Panc1 (cell line): ENCODE data around the gene DNAAF5. TPM values are rescaled to one million over a fixed set of nuclear protein-coding genes. Genes with fewer than 3 reads are reported as not detected.

Experiments used
- ATAC-seq: fragments of 200-7000 bp; cut with Tn5 transposase; 2 replicates; pipeline ENCODE4 v1.9.1; 2020; ENCODE audit warnings: mild to moderate bottlenecking, moderate library complexity
- BruUV-seq: library from RNA; stranded (reverse); fragments of 400-500 nt; replicated peaks from 2 replicates; lab custom pipeline; 2021; lab: Mats Ljungman, UMichigan
- CTCF ChIA-PET: fragments of 300-600 bp; sonication (Branson Sonifier 250); formaldehyde crosslinking; loops from one replicate; lab custom pipeline; 2022; ENCODE audit warnings: antibody characterized with exemption; lab: Charles Lee
- POLR2A ChIA-PET: fragments of 300-600 bp; sonication (Branson Sonifier 250); formaldehyde crosslinking; loops from one replicate; lab custom pipeline; 2022; ENCODE audit warnings: antibody characterized with exemption; lab: Charles Lee
- DNase-seq: peaks from one replicate; pipeline ENCODE4 v3.0.0-alpha.2; 2010; ENCODE audit warnings: low read depth, low spot score
- H3K27ac ChIP-seq: 2 replicates; pipeline ENCODE4 v1.5.1; 2011; ENCODE audit warnings: mild to moderate bottlenecking, low read length, inconsistent platforms
- H3K27me3 ChIP-seq: fragments of 200-500 bp; sonication (Bioruptor generic); 2 replicates; pipeline ENCODE4 v1.6.0; 2014; ENCODE audit warnings: low read length, inconsistent platforms; ENCODE audit not compliant: control insufficient read depth, insufficient read depth
- H3K36me3 ChIP-seq: fragments of 200-500 bp; sonication (Bioruptor generic); 2 replicates; pipeline ENCODE4 v1.5.1; 2014; ENCODE audit warnings: inconsistent platforms, mild to moderate bottlenecking, low read length, moderate library complexity; ENCODE audit not compliant: control insufficient read depth, insufficient read depth
- H3K4me1 ChIP-seq: 2 replicates; pipeline ENCODE4 v1.5.1; 2011; ENCODE audit warnings: inconsistent platforms, mild to moderate bottlenecking, low read length, moderate library complexity; ENCODE audit not compliant: control insufficient read depth, insufficient read depth
- H3K4me3 ChIP-seq, 2 experiments: 2 replicates each; pipeline ENCODE4 v1.5.1; 2011 to 2012; ENCODE audit warnings: low read depth in 2 of 2, low read length in 2 of 2, mild to moderate bottlenecking in 2 of 2, inconsistent platforms in 1 of 2, moderate library complexity in 1 of 2
- H3K9me3 ChIP-seq: fragments of 200-500 bp; sonication (Bioruptor generic); 2 replicates; pipeline ENCODE4 v1.5.1; 2014; ENCODE audit warnings: low read depth, mild to moderate bottlenecking, inconsistent platforms, low read length, moderate library complexity; ENCODE audit not compliant: control insufficient read depth, insufficient read depth
- CTCF ChIP-seq: fragments of 450-650 bp; IDR thresholded peaks from 2 replicates; pipeline ENCODE4 v1.5.1; 2017; ENCODE audit warnings: mild to moderate bottlenecking
- POLR2AphosphoS5 ChIP-seq: IDR thresholded peaks from 2 replicates; pipeline ENCODE4 v1.6.1; 2012; ENCODE audit warnings: mild to moderate bottlenecking, low read depth, low read length, moderate library complexity
- REST ChIP-seq, 2 experiments: IDR thresholded peaks; 2 replicates each; pipeline ENCODE4 v1.6.1; 2011 to 2012; ENCODE audit warnings: low read depth in 2 of 2, control low read depth in 1 of 2, low read length in 1 of 2, mild to moderate bottlenecking in 1 of 2, moderate library complexity in 1 of 2; ENCODE audit not compliant: insufficient read depth in 1 of 2
- SIN3A ChIP-seq: IDR thresholded peaks from 2 replicates; pipeline ENCODE4 v1.6.1; 2012; ENCODE audit warnings: low read depth, mild to moderate bottlenecking, low read length, moderate library complexity, borderline replicate concordance; ENCODE audit not compliant: insufficient read depth
- TCF7L2 ChIP-seq: IDR thresholded peaks from 2 replicates; pipeline ENCODE4 v1.6.1; 2011; ENCODE audit warnings: mild to moderate bottlenecking, low read depth, low read length, inconsistent platforms
- in situ Hi-C: cut with HindIII; loops from 2 replicates; pipeline ENCODE4 v1.10.0; 2016; ENCODE audit warnings: low sequenced_read_pairs, low pct_unique_long_range_greater_than_20kb
- intact Hi-C: fragments of 100-400 bp; cut with micrococcal nuclease; formaldehyde crosslinking; loops from one replicate; pipeline ENCODE4 v1.10.0; 2022; ENCODE audit not compliant: unreplicated experiment
- total RNA-seq: library from RNA; stranded (reverse); gene quantifications from one replicate; pipeline ENCODE4 v1.2.1, GENCODE V29; 2021; ENCODE audit not compliant: unreplicated experiment

DNAAF5 gene
- total RNA-seq, 1 experiment from 2014 or later: 79.5 TPM

- no peaks in the 10 kb centered on the region for H3K27me3 ChIP-seq
Measured at GRCh38 chr7:690478-691360, 35.8 kb upstream of the DNAAF5 start.

More at GRCh38 chr7:690478-691360, 35.8 kb upstream of the DNAAF5 start:
- H3K9me3 ChIP-seq: peaks cover 20% of the 10 kb centered on the region
- DNase-seq: no peak
- no peak overlapping the region for H3K27ac ChIP-seq
- no peaks in the 10 kb centered on the region for H3K36me3 ChIP-seq
- CTCF ChIA-PET: no interaction called here
- TF ChIP-seq TCF7L2 (no peak), REST (IDR thresholded peaks at IDR 0.05; ENCODE audit: insufficient read depth in 1 of 2, low read depth in 2 of 2, low read length in 1 of 2) (no peak), SIN3A (no peak), CTCF (no peak), POLR2AphosphoS5 (no peak)
- BruUV-seq: no TSS peak
- H3K4me3 ChIP-seq: no peak overlapping the region
- H3K4me1 ChIP-seq: no peaks in the 10 kb centered on the region
- POLR2A ChIA-PET: no interaction called here
- no peak for ATAC-seq
- intact Hi-C loops (no loop called here), in situ Hi-C loops (no loop called here)
